GM21360 (cell line): ENCODE data around the gene SEPTIN14.
"Not testable (repeated sequence)": the region's sequence is repeated elsewhere in the genome, so short reads cannot be mapped to it uniquely, and the experiment has no call there.

Experiments
- ATAC-seq: cut with Tn5 transposase; IDR thresholded peaks from one replicate; pipeline ENCODE4 v1.9.1; 2021; ENCODE audit warnings: mild to moderate bottlenecking, moderate library complexity; ENCODE audit not compliant: unreplicated experiment

SEPTIN14 gene

DNA sequence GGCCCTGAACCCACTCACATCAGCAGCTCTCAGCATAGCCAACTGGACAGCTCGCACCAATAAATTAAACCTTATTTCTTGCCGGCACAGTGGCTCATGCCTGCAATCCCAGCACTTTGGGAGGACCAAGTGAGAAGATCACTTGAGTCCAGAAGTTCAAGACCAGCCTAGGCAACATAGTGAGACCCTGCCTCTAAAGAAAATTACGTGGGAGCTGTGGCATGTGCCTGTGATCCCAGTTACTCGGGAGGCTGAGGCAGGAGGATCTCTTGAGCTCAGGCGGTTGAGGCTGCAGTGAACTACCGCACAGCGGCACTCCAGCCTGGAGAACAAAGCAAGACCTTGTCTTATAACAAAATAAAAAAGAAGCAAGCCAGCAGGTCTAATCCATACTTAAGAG lies 75.7 kb downstream of the SEPTIN14 start:
- ATAC-seq, result no peak

DNA sequence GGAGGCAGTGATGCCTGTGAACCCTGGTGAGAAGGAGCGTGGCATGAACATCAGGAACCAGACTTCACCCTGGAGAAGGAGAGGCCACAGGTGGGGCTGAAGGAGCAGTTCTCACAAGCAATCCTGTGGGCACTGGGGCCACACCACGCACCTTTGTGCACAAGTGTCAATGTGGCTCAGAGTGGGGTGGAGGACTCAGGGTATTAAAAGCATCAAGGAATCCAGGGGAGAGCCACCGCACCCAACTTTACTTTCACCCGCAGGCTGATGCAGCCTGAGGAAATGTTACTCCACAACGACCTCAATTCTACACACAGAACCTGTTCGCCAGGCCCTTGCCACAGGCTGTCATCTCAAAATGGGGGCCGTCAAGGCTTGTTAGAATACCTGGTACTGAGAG lies 77.1 kb downstream of the SEPTIN14 start:
- ATAC-seq, result not testable (repeated sequence)

DNA sequence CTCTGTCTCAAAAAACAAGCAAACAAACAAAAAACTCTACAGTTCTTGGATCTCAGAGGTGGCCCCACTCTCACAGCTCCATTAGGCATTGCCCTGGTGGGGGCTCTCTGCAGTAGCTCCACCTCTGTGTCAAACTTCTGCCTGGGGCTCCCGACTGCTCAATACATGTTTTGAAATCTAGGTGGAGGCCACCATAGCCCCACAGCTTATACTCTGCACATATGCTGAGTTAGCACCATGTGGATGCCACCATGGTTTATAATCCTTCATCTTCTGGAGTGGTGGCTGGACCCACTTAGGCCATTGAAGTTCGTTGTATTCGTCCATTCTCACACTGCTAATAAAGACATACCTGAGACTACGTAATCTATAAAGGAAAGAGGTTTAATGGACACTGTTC lies 78.4 kb downstream of the SEPTIN14 start:
- no peak for ATAC-seq

DNA sequence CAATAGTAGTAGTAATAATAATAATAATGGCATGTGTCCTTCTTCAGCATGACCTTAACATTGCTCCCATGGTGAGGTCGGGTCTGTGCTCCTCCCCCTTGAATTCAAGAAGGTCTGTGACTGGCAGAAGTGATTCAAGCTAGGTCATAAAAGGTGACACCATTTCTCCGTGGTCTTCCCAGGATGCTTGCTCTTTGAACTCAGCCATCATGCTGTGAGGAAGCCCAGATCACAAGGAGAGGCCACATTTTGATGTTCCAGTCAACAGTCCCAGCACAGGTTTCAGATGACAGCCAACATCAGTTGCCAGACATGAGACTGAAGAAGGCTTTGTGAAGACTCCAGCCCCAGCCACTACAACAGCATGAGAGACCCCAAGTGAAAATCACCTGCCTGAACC lies 83.9 kb downstream of the SEPTIN14 start:
- ATAC-seq, result no peak

DNA sequence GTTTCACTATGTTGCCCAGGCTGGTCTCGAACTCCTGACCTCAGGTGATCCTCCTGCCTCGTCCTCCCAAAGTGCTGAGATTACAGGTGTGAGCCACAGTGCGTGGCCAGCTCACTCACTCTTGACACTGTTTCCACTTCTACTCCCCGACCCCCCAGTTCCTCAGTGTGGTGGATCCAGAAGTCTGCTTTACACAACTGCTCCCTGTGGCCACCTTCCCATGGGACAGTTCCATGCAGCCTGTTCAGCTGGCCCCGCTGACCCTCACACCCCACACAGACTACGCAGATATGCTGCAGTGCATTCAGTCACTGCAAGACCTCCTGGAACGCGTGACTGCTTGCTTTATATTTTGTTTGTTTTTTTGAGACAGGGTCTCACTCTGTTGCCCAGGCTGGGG lies 86.4 kb downstream of the SEPTIN14 start:
- no peak for ATAC-seq

DNA sequence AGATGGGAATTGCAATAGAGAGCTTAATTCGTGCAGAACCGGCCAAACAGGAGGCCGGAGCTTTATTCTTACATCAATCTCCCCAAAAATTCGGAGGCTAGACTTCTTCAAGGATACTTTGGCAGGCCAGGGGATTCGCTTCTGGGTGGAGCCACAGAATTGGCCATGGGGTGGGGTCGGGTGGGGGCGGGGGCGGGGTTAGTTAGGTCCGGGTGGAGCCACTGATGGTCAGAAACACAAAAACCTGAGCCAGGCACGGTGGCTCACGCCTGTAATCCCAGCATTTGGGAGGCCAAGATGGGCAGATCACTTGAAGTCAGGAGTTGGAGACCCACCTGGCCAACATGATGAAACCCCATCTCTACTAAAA lies 87.5 kb downstream of the SEPTIN14 start:
- ATAC-seq, result no peak

DNA sequence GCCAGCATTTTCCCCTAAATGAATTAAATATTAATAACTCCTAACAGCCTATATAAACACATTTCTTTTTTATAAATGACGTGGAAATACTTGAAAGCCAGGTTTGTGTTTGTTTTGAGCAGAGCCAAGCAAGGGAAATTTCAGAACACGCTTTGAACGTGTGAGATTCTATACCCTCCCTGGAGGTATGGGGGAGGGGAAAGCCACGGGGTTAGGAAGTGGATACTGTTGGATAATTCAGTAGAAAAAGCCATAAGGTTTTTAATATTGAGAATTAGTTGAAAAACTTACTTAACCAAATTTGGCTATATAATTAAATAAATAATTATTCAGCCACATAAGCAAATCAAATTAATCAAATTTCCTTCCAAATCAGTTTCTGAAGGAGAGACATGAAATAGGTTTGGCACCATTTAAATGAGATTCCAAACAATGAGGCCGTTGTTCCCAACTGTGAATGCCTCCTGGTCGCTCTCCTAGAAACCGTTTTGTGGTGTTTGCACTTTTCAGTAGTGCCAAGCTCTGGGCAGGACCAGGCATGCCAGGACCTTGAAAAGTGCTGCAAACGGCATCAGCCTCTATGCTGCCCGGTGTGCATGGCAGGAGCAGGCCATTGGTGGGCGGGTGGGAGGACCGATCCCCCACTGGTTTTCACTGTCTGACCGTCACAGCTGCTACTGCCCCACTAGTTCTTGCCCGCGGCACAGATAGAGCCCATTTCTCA lies 88.1 kb downstream of the SEPTIN14 start:
- ATAC-seq, result no peak

DNA sequence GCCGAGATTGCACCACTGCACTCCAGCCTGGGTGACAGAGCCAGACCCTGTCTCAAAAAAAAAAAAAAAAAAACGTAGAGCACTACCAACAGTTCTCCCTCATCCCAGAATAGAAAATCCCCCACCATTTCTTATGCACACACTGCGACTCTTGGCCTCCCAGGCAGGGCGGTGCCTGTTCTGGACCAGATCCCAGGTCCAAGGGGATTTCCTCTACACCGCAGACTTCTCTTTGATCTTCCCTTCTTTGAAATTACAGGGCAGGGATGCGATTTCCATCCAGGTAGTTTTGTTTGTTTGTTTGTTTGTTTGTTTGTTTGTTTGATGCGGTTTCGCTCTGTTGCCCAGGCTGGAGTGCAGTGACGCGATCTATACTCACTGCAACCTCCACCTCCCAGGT lies 91.8 kb downstream of the SEPTIN14 start:
- no peak for ATAC-seq

DNA sequence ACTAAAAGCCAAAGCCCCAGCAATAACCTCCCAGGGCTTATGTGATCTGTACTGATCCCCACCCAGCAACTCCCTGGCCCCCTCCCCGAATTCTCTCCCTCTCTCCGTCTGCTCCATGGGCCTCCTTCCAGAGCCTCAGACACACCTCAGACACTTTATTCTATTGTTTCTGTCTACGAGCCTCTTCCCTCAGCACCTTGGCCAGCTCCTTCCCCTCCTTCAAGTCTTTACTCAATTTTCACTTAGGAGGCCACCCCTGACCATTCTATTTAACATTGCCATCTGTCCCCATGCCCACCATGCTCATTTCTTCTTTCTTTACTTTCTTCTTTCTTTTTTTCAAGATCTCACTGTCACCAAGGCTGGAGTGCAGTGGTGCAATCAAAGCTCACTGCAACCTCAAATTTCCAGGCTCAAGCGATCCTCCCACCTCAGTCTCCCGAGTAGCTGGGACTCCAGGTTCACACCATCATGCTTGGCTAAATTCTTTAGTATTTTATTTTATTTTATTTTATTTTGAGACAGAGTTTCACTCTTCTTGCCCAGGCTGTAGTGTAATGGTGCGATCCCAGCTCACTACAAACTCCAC lies 109.2 kb downstream of the SEPTIN14 start:
- not testable (repeated sequence) for ATAC-seq

DNA sequence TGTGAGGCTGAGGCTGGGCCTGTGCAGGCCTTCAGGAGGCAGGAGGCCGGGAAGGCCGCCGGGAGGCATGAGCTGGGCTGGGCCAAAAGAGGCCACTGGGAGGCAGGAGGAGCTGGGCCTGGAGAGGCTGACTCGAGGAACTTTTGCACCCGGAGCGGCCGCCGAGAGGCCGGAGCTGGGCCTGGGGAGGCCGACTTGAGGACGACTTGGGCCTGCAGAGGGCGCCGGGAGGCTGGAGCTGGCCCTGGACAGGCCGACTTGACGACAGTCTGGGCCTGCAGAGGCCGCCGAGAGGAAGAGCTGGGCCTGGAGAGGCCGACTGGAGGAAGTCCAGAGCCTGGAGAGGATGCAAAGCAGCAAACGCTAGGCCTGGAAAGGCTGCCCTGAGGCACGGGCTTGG lies 117.8 kb downstream of the SEPTIN14 start:
- not testable (repeated sequence) for ATAC-seq
